ENCODE results near the gene NRL.

GRCh38 chr14:24053548-24054323 is 61.0 kb downstream of the NRL start:
- no peak for TF ChIP-seq CTCF (conservative IDR thresholded peaks at IDR 0.05)
- no peak for TF ChIP-seq ZFX (IDR thresholded peaks at IDR 0.05)
